Neural progenitor cell (in vitro differentiated cells): ENCODE measurements around the gene ATRN. TPM values are rescaled to one million over a fixed set of nuclear protein-coding genes. Genes with fewer than 3 reads are reported as not detected.

Experiments
- DNase-seq: peaks from one replicate; pipeline ENCODE4 v3.0.0-alpha.2; 2016; ENCODE audit warnings: low spot score
- H2AFZ ChIP-seq: fragments of 200-600 bp; sonication (generic); replicated peaks from 2 replicates; pipeline ENCODE4 v1.6.1; 2016; ENCODE audit warnings: antibody characterized with exemption
- H3F3A ChIP-seq: fragments of 200-600 bp; sonication (generic); 2 replicates; pipeline ENCODE4 v1.6.1; 2016; ENCODE audit warnings: antibody characterized with exemption, low read depth
- H3K27ac ChIP-seq: fragments of 200-600 bp; sonication (generic); 2 replicates; pipeline ENCODE4 v1.5.1; 2016; ENCODE audit warnings: mild to moderate bottlenecking
- H3K27me3 ChIP-seq: fragments of 200-600 bp; sonication (generic); 2 replicates; pipeline ENCODE4 v1.6.1; 2016; ENCODE audit warnings: mild to moderate bottlenecking, moderate library complexity
- H3K36me3 ChIP-seq: fragments of 200-600 bp; sonication (generic); 2 replicates; pipeline ENCODE4 v1.5.1; 2016
- H3K4me1 ChIP-seq: fragments of 200-600 bp; sonication (generic); 2 replicates; pipeline ENCODE4 v1.6.1; 2016; ENCODE audit warnings: mixed run types
- H3K4me2 ChIP-seq: fragments of 200-600 bp; sonication (generic); 2 replicates; pipeline ENCODE4 v1.6.1; 2016
- H3K4me3 ChIP-seq: fragments of 200-600 bp; sonication (generic); 2 replicates; pipeline ENCODE4 v1.5.1; 2016
- H3K79me2 ChIP-seq: fragments of 200-600 bp; sonication (generic); 2 replicates; pipeline ENCODE4 v1.6.1; 2016; ENCODE audit warnings: low read depth
- H3K9ac ChIP-seq: fragments of 200-600 bp; sonication (generic); 2 replicates; pipeline ENCODE4 v1.6.1; 2016
- H3K9me3 ChIP-seq: fragments of 200-600 bp; sonication (generic); 2 replicates; pipeline ENCODE4 v1.5.1; 2016; ENCODE audit warnings: low read depth
- H4K20me1 ChIP-seq: fragments of 200-600 bp; sonication (generic); 2 replicates; pipeline ENCODE4 v1.6.1; 2016; ENCODE audit warnings: low read depth
- H3K27ac Mint-ChIP-seq: 3 replicates; pipeline ENCODE4 v1.8.0; 2021; ENCODE audit warnings: mixed read lengths
- H3K27me3 Mint-ChIP-seq: 2 replicates; pipeline ENCODE4 v1.8.0; 2022; ENCODE audit warnings: low read depth, mild to moderate bottlenecking, inconsistent platforms, moderate library complexity, mixed read lengths; ENCODE audit not compliant: insufficient read depth
- H3K36me3 Mint-ChIP-seq: 3 replicates; pipeline ENCODE4 v1.8.0; 2021; ENCODE audit warnings: mixed read lengths
- H3K4me1 Mint-ChIP-seq: 3 replicates; pipeline ENCODE4 v1.8.0; 2021; ENCODE audit warnings: mixed read lengths
- H3K4me3 Mint-ChIP-seq: 3 replicates; pipeline ENCODE4 v1.8.0; 2021; ENCODE audit warnings: mild to moderate bottlenecking, moderate library complexity, mixed read lengths
- H3K9me3 Mint-ChIP-seq: 3 replicates; pipeline ENCODE4 v1.8.0; 2020; ENCODE audit warnings: mixed read lengths
- CTCF ChIP-seq: fragments of 200-600 bp; sonication (generic); IDR thresholded peaks from 2 replicates; pipeline ENCODE4 v1.5.1; 2017; ENCODE audit warnings: antibody characterized with exemption, mild to moderate bottlenecking
- EZH2 ChIP-seq: fragments of 200-600 bp; sonication (generic); IDR thresholded peaks from 2 replicates; pipeline ENCODE4 v1.6.1; 2017; ENCODE audit warnings: antibody characterized with exemption, mild to moderate bottlenecking, moderate library complexity
- EZH2phosphoT487 ChIP-seq: fragments of 200-600 bp; sonication (generic); IDR thresholded peaks from 2 replicates; pipeline ENCODE4 v1.6.1; 2017; ENCODE audit warnings: antibody characterized with exemption
- total RNA-seq: library from RNA; depleted of rRNA; stranded (reverse); fragments of >200 nt; gene quantifications from 2 replicates; pipeline ENCODE4 v1.2.3, GENCODE V29; 2015; ENCODE audit warnings: low replicate concordance

The ATRN gene
- total RNA-seq, 1 donor from 2014 or later = 36.8 TPM

- no peaks in the 10 kb centered on the region for H3K27me3 Mint-ChIP-seq
- peaks cover 2% of the 10 kb centered on the region for H3K36me3 Mint-ChIP-seq
- Histone ChIP-seq H3K4me3 (no peak overlapping the region), H3K9me3 (no peaks in the 10 kb centered on the region), H3K36me3 (no peaks in the 10 kb centered on the region), H3F3A (no peaks in the 10 kb centered on the region), H3K4me1 (no peaks in the 10 kb centered on the region), H3K27ac (no peak overlapping the region), H4K20me1 (no peaks in the 10 kb centered on the region), H2AFZ (no peak overlapping the region), H3K79me2 (peaks cover 25% of the 10 kb centered on the region), H3K9ac (no peak overlapping the region), H3K4me2 (no peak overlapping the region), H3K27me3 (no peaks in the 10 kb centered on the region)
- DNase-seq = no peak
- no peak overlapping the region for H3K27ac Mint-ChIP-seq
- H3K4me3 Mint-ChIP-seq = no peak overlapping the region
- no peaks in the 10 kb centered on the region for H3K4me1 Mint-ChIP-seq
- H3K9me3 Mint-ChIP-seq = no peaks in the 10 kb centered on the region
- TF ChIP-seq CTCF (no peak), EZH2 (no peak), EZH2phosphoT487 (no peak)
These were observed 9.2 kb downstream of the ATRN start for GRCh38 chr20:3479759-3480615.

- Histone ChIP-seq H3F3A (no peaks in the 10 kb centered on the region), H3K79me2 (peaks cover 25% of the 10 kb centered on the region), H4K20me1 (no peaks in the 10 kb centered on the region), H2AFZ (no peak overlapping the region), H3K4me3 (no peak overlapping the region), H3K9ac (no peak overlapping the region), H3K9me3 (peaks cover 7% of the 10 kb centered on the region), H3K36me3 (no peaks in the 10 kb centered on the region), H3K4me1 (no peaks in the 10 kb centered on the region), H3K27ac (no peak overlapping the region), H3K4me2 (no peak overlapping the region), H3K27me3 (no peaks in the 10 kb centered on the region)
- peaks cover 16% of the 10 kb centered on the region for H3K9me3 Mint-ChIP-seq
- H3K27me3 Mint-ChIP-seq = no peaks in the 10 kb centered on the region
- no peak for TF ChIP-seq CTCF
- no peak for TF ChIP-seq EZH2phosphoT487
- TF ChIP-seq EZH2 = no peak
- no peaks in the 10 kb centered on the region for H3K4me1 Mint-ChIP-seq
- no peak overlapping the region for H3K4me3 Mint-ChIP-seq
- peaks cover 17% of the 10 kb centered on the region for H3K36me3 Mint-ChIP-seq
- H3K27ac Mint-ChIP-seq = no peak overlapping the region
- no peak for DNase-seq
These were observed 12.5 kb downstream of the ATRN start for GRCh38 chr20:3483309-3483708.

- H3K27me3 Mint-ChIP-seq = no peaks in the 10 kb centered on the region
- H3K27ac ChIP-seq = no peak overlapping the region
- no peaks in the 10 kb centered on the region for H3K27me3 ChIP-seq
- no peak overlapping the region for H3K4me3 Mint-ChIP-seq
- no peak for DNase-seq
- no peak overlapping the region for H2AFZ ChIP-seq
- no peak for TF ChIP-seq CTCF
- no peak for TF ChIP-seq EZH2phosphoT487
- TF ChIP-seq EZH2 = no peak
- no peak overlapping the region for H3K4me2 ChIP-seq
- H3K27ac Mint-ChIP-seq = no peak overlapping the region
- no peak overlapping the region for H3K9ac ChIP-seq
- no peaks in the 10 kb centered on the region for H3F3A ChIP-seq
- no peak overlapping the region for H3K4me3 ChIP-seq
- no peaks in the 10 kb centered on the region for H3K36me3 ChIP-seq
- no peaks in the 10 kb centered on the region for H3K4me1 ChIP-seq
- H4K20me1 ChIP-seq = no peaks in the 10 kb centered on the region
- H3K79me2 ChIP-seq = peaks cover 28% of the 10 kb centered on the region
- H3K9me3 ChIP-seq = peaks cover 7% of the 10 kb centered on the region
- H3K4me1 Mint-ChIP-seq = no peaks in the 10 kb centered on the region
- peaks cover 16% of the 10 kb centered on the region for H3K9me3 Mint-ChIP-seq
- H3K36me3 Mint-ChIP-seq = peaks cover 17% of the 10 kb centered on the region
These were observed 13.0 kb downstream of the ATRN start for GRCh38 chr20:3483784-3484183.
